Loucy (cell line): Measurements from ENCODE around the gene CLEC1A.

Experiments used
- H2AFZ ChIP-seq: fragments of 200-600 bp; sonication (generic); 2 replicates; pipeline ENCODE4 v1.6.0; 2016; ENCODE audit warnings: antibody characterized with exemption, mild to moderate bottlenecking, low read length, moderate library complexity
- H3F3A ChIP-seq: fragments of 200-600 bp; 2 replicates; pipeline ENCODE4 v1.6.0; 2016; ENCODE audit warnings: antibody characterized with exemption, low read depth, mild to moderate bottlenecking
- H3K27me3 ChIP-seq: fragments of 200-600 bp; sonication (generic); 2 replicates; pipeline ENCODE4 v1.6.1; 2014; ENCODE audit warnings: low read length, mild to moderate bottlenecking; ENCODE audit not compliant: insufficient read depth, poor library complexity, severe bottlenecking
- H3K36me3 ChIP-seq: fragments of 200-600 bp; sonication (generic); 2 replicates; pipeline ENCODE4 v1.6.1; 2016; ENCODE audit warnings: low read length; ENCODE audit not compliant: insufficient read depth
- H3K4me1 ChIP-seq: fragments of 200-600 bp; sonication (generic); 2 replicates; pipeline ENCODE4 v1.5.1; 2014; ENCODE audit warnings: low read length, mild to moderate bottlenecking; ENCODE audit not compliant: insufficient read depth, poor library complexity, severe bottlenecking
- H3K4me2 ChIP-seq: fragments of 200-600 bp; sonication (generic); 2 replicates; pipeline ENCODE4 v1.6.0; 2014; ENCODE audit warnings: antibody characterized with exemption, low read length, low read depth, mild to moderate bottlenecking; ENCODE audit not compliant: poor library complexity, severe bottlenecking
- H3K4me3 ChIP-seq: fragments of 200-600 bp; sonication (generic); 2 replicates; pipeline ENCODE4 v1.5.1; 2014; ENCODE audit warnings: low read length, mild to moderate bottlenecking, mixed read lengths; ENCODE audit not compliant: poor library complexity, severe bottlenecking
- H3K79me2 ChIP-seq: fragments of 200-600 bp; sonication (generic); 2 replicates; pipeline ENCODE4 v1.6.1; 2014; ENCODE audit warnings: low read length; ENCODE audit not compliant: insufficient read depth
- H3K9ac ChIP-seq: fragments of 200-600 bp; sonication (generic); 2 replicates; pipeline ENCODE4 v1.6.0; 2014; ENCODE audit warnings: mild to moderate bottlenecking, low read depth, low read length, moderate library complexity; ENCODE audit not compliant: poor library complexity, severe bottlenecking
- H3K9me2 ChIP-seq: fragments of 200-600 bp; sonication (generic); replicated peaks from 2 replicates; pipeline ENCODE4 v1.6.1; 2016; ENCODE audit warnings: low read depth, low read length, mixed read lengths
- H3K9me3 ChIP-seq: fragments of 200-600 bp; sonication (generic); 2 replicates; pipeline ENCODE4 v1.6.1; 2014; ENCODE audit warnings: mild to moderate bottlenecking, antibody characterized with exemption, low read length, low read depth; ENCODE audit not compliant: insufficient read depth
- H4K20me1 ChIP-seq: fragments of 200-600 bp; sonication (generic); 2 replicates; pipeline ENCODE4 v1.6.0; 2014; ENCODE audit warnings: antibody characterized with exemption, low read length, mild to moderate bottlenecking; ENCODE audit not compliant: insufficient read depth, poor library complexity, severe bottlenecking
- EZH2phosphoT487 ChIP-seq: fragments of 200-600 bp; IDR thresholded peaks from 2 replicates; pipeline ENCODE4 v1.6.1; 2018; ENCODE audit warnings: antibody characterized with exemption, mild to moderate bottlenecking, moderate library complexity, borderline replicate concordance
- TF ChIP-seq, protein P1 (sequence below): fragments of 200-600 bp; sonication (generic); conservative IDR thresholded peaks from 2 replicates; pipeline ENCODE4 v1.5.1; 2014; ENCODE audit warnings: mild to moderate bottlenecking, antibody characterized with exemption, low read length

The CLEC1A gene

DNA sequence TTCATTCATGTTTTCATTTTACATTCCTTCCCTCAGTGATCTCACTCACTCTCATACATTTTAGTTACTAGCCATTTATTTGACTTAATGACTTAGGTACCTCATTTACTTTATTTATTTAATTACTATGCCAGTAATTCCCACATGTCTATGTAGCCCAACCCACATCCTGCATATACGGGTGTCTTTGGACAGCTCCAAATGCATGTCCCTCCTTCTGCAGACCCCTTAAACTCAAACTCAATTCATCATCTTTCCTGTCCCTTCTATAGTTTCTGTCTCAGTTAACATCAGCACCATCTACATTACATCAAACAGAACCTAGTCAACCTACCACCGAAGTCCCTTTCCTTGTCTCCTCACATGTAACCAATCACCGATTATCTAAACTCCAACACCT, 2.8 kb downstream of the CLEC1A start:
- Histone ChIP-seq H3K79me2 (no peaks in the 10 kb centered on the region), H3K9me2 (no peaks in the 10 kb centered on the region), H3F3A (no peaks in the 10 kb centered on the region), H3K36me3 (no peaks in the 10 kb centered on the region), H4K20me1 (no peaks in the 10 kb centered on the region), H3K9me3 (no peaks in the 10 kb centered on the region), H3K4me2 (no peak overlapping the region), H3K4me3 (no peak overlapping the region), H3K9ac (no peak overlapping the region), H3K4me1 (peaks cover 4% of the 10 kb centered on the region), H2AFZ (no peak overlapping the region), H3K27me3 (no peaks in the 10 kb centered on the region)
- TF ChIP-seq, protein P1, sequence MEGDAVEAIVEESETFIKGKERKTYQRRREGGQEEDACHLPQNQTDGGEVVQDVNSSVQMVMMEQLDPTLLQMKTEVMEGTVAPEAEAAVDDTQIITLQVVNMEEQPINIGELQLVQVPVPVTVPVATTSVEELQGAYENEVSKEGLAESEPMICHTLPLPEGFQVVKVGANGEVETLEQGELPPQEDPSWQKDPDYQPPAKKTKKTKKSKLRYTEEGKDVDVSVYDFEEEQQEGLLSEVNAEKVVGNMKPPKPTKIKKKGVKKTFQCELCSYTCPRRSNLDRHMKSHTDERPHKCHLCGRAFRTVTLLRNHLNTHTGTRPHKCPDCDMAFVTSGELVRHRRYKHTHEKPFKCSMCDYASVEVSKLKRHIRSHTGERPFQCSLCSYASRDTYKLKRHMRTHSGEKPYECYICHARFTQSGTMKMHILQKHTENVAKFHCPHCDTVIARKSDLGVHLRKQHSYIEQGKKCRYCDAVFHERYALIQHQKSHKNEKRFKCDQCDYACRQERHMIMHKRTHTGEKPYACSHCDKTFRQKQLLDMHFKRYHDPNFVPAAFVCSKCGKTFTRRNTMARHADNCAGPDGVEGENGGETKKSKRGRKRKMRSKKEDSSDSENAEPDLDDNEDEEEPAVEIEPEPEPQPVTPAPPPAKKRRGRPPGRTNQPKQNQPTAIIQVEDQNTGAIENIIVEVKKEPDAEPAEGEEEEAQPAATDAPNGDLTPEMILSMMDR, result no peak
- no peak for TF ChIP-seq EZH2phosphoT487

DNA sequence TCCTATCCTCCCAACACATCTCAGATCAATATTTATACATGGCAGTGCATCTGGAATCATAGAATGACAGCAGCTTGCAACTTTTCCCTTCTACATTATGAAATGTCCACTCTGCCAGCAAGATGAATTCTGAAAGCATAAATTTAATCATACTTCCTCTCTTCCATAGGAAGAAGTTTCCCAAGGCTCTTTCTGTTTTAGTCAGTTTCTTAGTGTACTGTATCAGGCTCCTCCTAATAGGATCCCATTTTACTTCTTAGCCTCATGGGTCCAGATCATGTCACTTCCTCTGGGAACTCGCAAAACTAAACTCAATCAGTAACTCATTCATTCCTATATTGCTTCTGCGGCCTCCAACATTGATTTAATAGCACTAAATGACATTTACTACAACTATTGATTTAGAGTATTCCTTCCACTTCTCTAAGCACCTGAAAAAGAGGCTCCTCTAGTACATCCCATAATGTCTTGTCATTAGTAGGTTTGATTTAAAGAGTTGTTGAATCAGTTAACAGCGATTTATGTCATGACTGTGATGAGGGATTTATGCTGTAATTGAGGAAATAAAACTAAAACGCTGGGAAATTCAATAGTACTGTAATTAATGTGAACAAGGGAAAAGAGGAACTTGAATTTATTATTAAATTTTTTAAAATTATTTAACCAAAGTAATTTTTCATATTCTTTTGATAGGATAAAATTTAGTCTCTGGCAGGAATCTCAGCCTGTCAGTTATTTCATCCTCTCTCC, 4.0 kb downstream of the CLEC1A start:
- Histone ChIP-seq H3K79me2 (no peaks in the 10 kb centered on the region), H2AFZ (no peak overlapping the region), H3K9me2 (no peaks in the 10 kb centered on the region), H3K9ac (no peak overlapping the region), H3K4me2 (no peak overlapping the region), H4K20me1 (no peaks in the 10 kb centered on the region), H3K27me3 (no peaks in the 10 kb centered on the region), H3K4me1 (no peaks in the 10 kb centered on the region), H3K9me3 (no peaks in the 10 kb centered on the region), H3K4me3 (no peak overlapping the region), H3F3A (no peaks in the 10 kb centered on the region), H3K36me3 (no peaks in the 10 kb centered on the region)
- TF ChIP-seq, protein P1, result no peak
- no peak for TF ChIP-seq EZH2phosphoT487

DNA sequence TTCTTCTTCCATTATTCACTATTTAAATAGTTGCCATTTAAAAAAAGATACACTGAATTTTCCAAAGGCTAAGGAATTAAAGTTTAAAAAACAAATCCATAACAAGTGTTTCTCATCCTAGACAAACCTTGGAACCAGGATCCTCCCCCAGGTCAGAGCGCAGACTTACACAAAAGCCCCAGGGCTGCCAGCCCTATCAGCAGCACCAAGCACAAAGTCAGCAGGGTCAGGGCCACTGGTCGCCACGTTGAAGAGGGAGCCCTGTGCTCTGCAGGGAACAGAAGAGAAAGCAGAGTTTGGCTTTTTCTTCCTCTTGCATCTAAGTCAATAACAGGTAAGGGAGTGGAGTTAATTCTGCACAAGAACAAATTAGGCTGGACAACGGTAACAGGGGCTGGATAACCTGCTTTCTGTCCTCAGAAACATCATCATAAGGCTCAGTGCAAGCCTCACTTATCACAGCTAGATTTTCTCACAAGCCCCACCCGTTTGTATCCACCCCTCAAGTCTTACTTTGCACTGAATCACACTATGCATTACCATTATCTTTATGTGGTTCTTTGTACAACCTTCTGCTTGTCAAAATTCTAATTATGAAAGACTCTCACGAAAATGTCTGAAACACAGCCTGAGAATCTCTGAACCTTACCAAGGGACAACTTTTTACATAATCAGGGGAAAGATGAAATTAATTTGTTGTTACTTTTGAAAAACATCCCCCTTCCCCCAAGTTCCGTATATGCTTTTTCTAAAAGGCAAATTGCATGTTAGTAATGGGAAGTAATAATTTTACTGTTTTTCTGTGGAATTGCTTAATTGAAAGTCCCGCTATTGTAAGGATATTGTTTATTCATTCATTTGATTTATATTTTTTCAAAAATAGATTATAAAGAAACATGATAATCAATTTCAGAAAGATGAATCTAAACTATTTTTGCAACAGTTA, 9.6 kb downstream of the CLEC1A start:
- TF ChIP-seq EZH2phosphoT487, result no peak
- TF ChIP-seq, protein P1, result no peak
- no peaks in the 10 kb centered on the region for H3K79me2 ChIP-seq
- no peak overlapping the region for H3K4me3 ChIP-seq
- no peaks in the 10 kb centered on the region for H3K4me1 ChIP-seq
- no peaks in the 10 kb centered on the region for H3K9me3 ChIP-seq
- H3K36me3 ChIP-seq, result no peaks in the 10 kb centered on the region
- H3K4me2 ChIP-seq, result no peak overlapping the region
- no peaks in the 10 kb centered on the region for H3K9me2 ChIP-seq
- H4K20me1 ChIP-seq, result no peaks in the 10 kb centered on the region
- H3K27me3 ChIP-seq, result no peaks in the 10 kb centered on the region
- no peak overlapping the region for H3K9ac ChIP-seq
- H3F3A ChIP-seq, result no peaks in the 10 kb centered on the region
- H2AFZ ChIP-seq, result no peak overlapping the region
